Endothelial cell of umbilical vein (primary cell): ENCODE data around the gene SGK1. TPM values are rescaled to one million over a fixed set of nuclear protein-coding genes. Genes with fewer than 3 reads are reported as not detected.

ENCODE experiments used
- BruUV-seq: library from RNA; stranded (reverse); fragments of 400-500 nt; replicated peaks from 2 replicates; lab custom pipeline; 2021; lab: Mats Ljungman, UMichigan
- CTCF ChIA-PET: fragments of 300-600, 350-600 bp; sonication (Branson Sonifier 250); formaldehyde crosslinking; loops from one replicate; lab custom pipeline; 2021; ENCODE audit warnings: antibody characterized with exemption, inconsistent platforms; lab: Charles Lee
- POLR2A ChIA-PET: fragments of 300-600, 350-600 bp; sonication (Branson Sonifier 250); formaldehyde crosslinking; loops from one replicate; lab custom pipeline; 2021; ENCODE audit warnings: antibody characterized with exemption, inconsistent platforms; lab: Charles Lee
- DNase-seq: peaks from one replicate; pipeline ENCODE4 v3.0.0-alpha.2; 2011; ENCODE audit warnings: low read depth, low spot score
- FAIRE-seq: peaks from 2 replicates; lab custom pipeline; 2011; peaks lifted over from hg19 to GRCh38; lab: Jason Lieb, UNC
- H2AFZ ChIP-seq: 2 replicates; pipeline ENCODE4 v1.6.0; 2012; ENCODE audit warnings: low read depth, low read length, control low read depth, inconsistent platforms
- H3K27ac ChIP-seq: 2 replicates; pipeline ENCODE4 v1.5.1; 2011; ENCODE audit warnings: low read depth, mild to moderate bottlenecking, control low read depth, low read length, moderate library complexity; ENCODE audit not compliant: insufficient read depth
- H3K27me3 ChIP-seq, 2 experiments: 2 replicates each; pipeline versions ENCODE4 v1.6.0 to v1.6.1; 2011; ENCODE audit warnings: low read length in 2 of 2, mixed read lengths in 1 of 2; ENCODE audit not compliant: control insufficient read depth in 2 of 2, insufficient read depth in 2 of 2
- H3K36me3 ChIP-seq, 2 experiments: 2 replicates in 1 of 2; 3 replicates in 1 of 2; pipeline ENCODE4 v1.5.1; 2011; ENCODE audit warnings: low read length in 2 of 2, mild to moderate bottlenecking in 1 of 2, moderate library complexity in 1 of 2; ENCODE audit not compliant: control insufficient read depth in 2 of 2, insufficient read depth in 2 of 2; ENCODE audit errors: extremely low read depth in 1 of 2
- H3K4me1 ChIP-seq: 3 replicates; pipeline ENCODE4 v1.5.1; 2011; ENCODE audit warnings: mild to moderate bottlenecking, low read length; ENCODE audit not compliant: control insufficient read depth, insufficient read depth; ENCODE audit errors: extremely low read depth
- H3K4me2 ChIP-seq: 2 replicates; pipeline ENCODE4 v1.6.1; 2011; ENCODE audit warnings: low read length, control low read depth, mixed read lengths; ENCODE audit not compliant: insufficient read depth
- H3K4me3 ChIP-seq, 3 experiments: fragments of 200-600 bp in 1 of 3; sonication (generic), shearing (Covaris generic) in 1 of 3; replicated peaks in 1 of 3; 2 replicates each; pipeline ENCODE4 v1.5.1; 2011 to 2016; ENCODE audit warnings: control low read depth in 3 of 3, low read length in 3 of 3, mild to moderate bottlenecking in 2 of 3, inconsistent platforms in 1 of 3, low read depth in 1 of 3, moderate library complexity in 1 of 3; ENCODE audit not compliant: insufficient read depth in 1 of 3
- H3K79me2 ChIP-seq: 2 replicates; pipeline ENCODE4 v1.6.0; 2012; ENCODE audit warnings: low read length, inconsistent platforms; ENCODE audit not compliant: control insufficient read depth, insufficient read depth
- H3K9ac ChIP-seq: replicated peaks from 2 replicates; pipeline ENCODE3; 2011; ENCODE audit warnings: low read length, control low read depth; ENCODE audit not compliant: insufficient read depth; ENCODE audit errors: extremely low read depth
- H3K9me1 ChIP-seq: replicated peaks from 3 replicates; pipeline ENCODE4 v1.6.0; 2011; ENCODE audit warnings: mild to moderate bottlenecking, low read length; ENCODE audit not compliant: control insufficient read depth, insufficient read depth; ENCODE audit errors: extremely low read depth
- H3K9me3 ChIP-seq: replicated peaks from 2 replicates; pipeline ENCODE4 v1.5.1; 2012; ENCODE audit warnings: low read length, inconsistent platforms; ENCODE audit not compliant: control insufficient read depth, insufficient read depth
- H4K20me1 ChIP-seq: replicated peaks from 2 replicates; pipeline ENCODE3; 2011; ENCODE audit warnings: mild to moderate bottlenecking, low read length; ENCODE audit not compliant: control insufficient read depth, insufficient read depth; ENCODE audit errors: extremely low read depth
- EZH2 ChIP-seq: IDR thresholded peaks from 2 replicates; pipeline ENCODE4 v1.6.1; 2012; ENCODE audit warnings: borderline replicate concordance, low read depth, mild to moderate bottlenecking, moderate library complexity, low read length, inconsistent platforms; ENCODE audit not compliant: severe bottlenecking
- FOS ChIP-seq: IDR thresholded peaks from 2 replicates; pipeline ENCODE4 v1.6.1; 2011; ENCODE audit warnings: mild to moderate bottlenecking, low read length, moderate library complexity, borderline replicate concordance; ENCODE audit not compliant: insufficient read depth
- GATA2 ChIP-seq: IDR thresholded peaks from 2 replicates; pipeline ENCODE4 v1.7.0; 2011; ENCODE audit warnings: low read depth, mild to moderate bottlenecking, moderate library complexity, mixed read lengths, low read length; ENCODE audit not compliant: insufficient read length, insufficient read depth
- JUN ChIP-seq: IDR thresholded peaks from 2 replicates; pipeline ENCODE4 v1.6.1; 2011; ENCODE audit warnings: borderline replicate concordance, low read depth; ENCODE audit not compliant: insufficient read length, insufficient read depth
- MYC ChIP-seq: IDR thresholded peaks from one replicate; pipeline ENCODE4 v1.6.1; 2011; ENCODE audit warnings: mild to moderate bottlenecking, low read depth, low read length
- POLR2AphosphoS5 ChIP-seq: IDR thresholded peaks from 2 replicates; pipeline ENCODE4 v1.6.1; 2012; ENCODE audit warnings: low read depth, mild to moderate bottlenecking, control low read depth, low read length, moderate library complexity; ENCODE audit not compliant: insufficient read depth
- dilution Hi-C: fragments of 300-500 bp; cut with MboI; formaldehyde crosslinking; loops from one replicate; pipeline ENCODE4 v1.15.0; 2019; ENCODE audit warnings: low sequenced_read_pairs; ENCODE audit not compliant: extremely low pct_ligation_motif_present
- intact Hi-C: fragments of 100-400 bp; cut with micrococcal nuclease; formaldehyde crosslinking; loops from one replicate; pipeline ENCODE4 v1.10.0; 2022
- polyA plus RNA-seq, 4 experiments: library from polyadenylated mRNA; depleted of rRNA in 3 of 4; stranded (reverse) in 3 of 4; unstranded in 1 of 4; fragments of >200 nt; gene quantifications; 2 replicates each; pipeline versions ENCODE4 v1.2.1 to v1.2.3, GENCODE V29; 2011 to 2012; ENCODE audit warnings: missing spikeins in 1 of 4
- total RNA-seq: library from RNA; stranded (reverse); gene quantifications from 2 replicates; pipeline ENCODE4 v1.2.3, GENCODE V29; 2021
- TF ChIP-seq, protein P1 (sequence below): IDR thresholded peaks from 2 replicates; pipeline ENCODE4 v1.6.1; 2011; ENCODE audit not compliant: insufficient read depth, insufficient read length

SGK1 gene
- total and polyA plus RNA-seq, 2 donors (not counting 3 experiments of a cell fraction or from before 2014, with no cell fraction given): 121 to 128 TPM

- peaks cover 25% of the 10 kb centered on the region for H3K4me1 ChIP-seq
- FAIRE-seq (no peak), DNase-seq (peak; percentile 49)
- no peaks in the 10 kb centered on the region for H3K36me3 ChIP-seq
- POLR2A ChIA-PET: no interaction called here
- H3K27ac ChIP-seq: peak overlapping the region; percentile 100
- TF ChIP-seq, protein P1, sequence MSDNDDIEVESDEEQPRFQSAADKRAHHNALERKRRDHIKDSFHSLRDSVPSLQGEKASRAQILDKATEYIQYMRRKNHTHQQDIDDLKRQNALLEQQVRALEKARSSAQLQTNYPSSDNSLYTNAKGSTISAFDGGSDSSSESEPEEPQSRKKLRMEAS: no peak
- TF ChIP-seq MYC (no peak), FOS (peak; percentile 31), POLR2AphosphoS5 (no peak), GATA2 (peak; percentile 67), EZH2 (no peak), JUN (peak; percentile 40)
- dilution Hi-C loops: no loop called here
- intact Hi-C loops: loop anchor here (1.0 to 2.0 kb wide), 6 partner anchors 8 to 263 kb away; no protein-coding TSS in a partner anchor
- CTCF ChIA-PET: interaction anchor here (0.6 to 1.4 kb wide), 5 partner anchors 11 to 116 kb away, joined by 3 to 5 read pairs (median 3); no protein-coding TSS in a partner anchor
- peak overlapping the region; percentile 89 for H3K9ac ChIP-seq
- peak overlapping the region; percentile 3 for H2AFZ ChIP-seq
- H3K4me2 ChIP-seq: peak overlapping the region; percentile 33
- H3K9me3 ChIP-seq: no peaks in the 10 kb centered on the region
- H3K4me3 ChIP-seq: no peak overlapping the region
- H3K27me3 ChIP-seq: no peaks in the 10 kb centered on the region
- no peaks in the 10 kb centered on the region for H4K20me1 ChIP-seq
- no peaks in the 10 kb centered on the region for H3K9me1 ChIP-seq
- no peaks in the 10 kb centered on the region for H3K79me2 ChIP-seq
- TSS peak; percentile 95 for BruUV-seq
These were observed 29.9 kb downstream of the SGK1 start for GRCh38 chr6:134287859-134288537.
